Activated CD4-positive, CD25-positive, alpha-beta regulatory T cell treated with anti-CD3 and anti-CD28 coated beads, Interleukin-2, amount 50 U/mL, for 16 hours (primary cell): Measurements from ENCODE around the gene KRTAP12-3.
"Not testable (repeated sequence)": the region's sequence is repeated elsewhere in the genome, so short reads cannot be mapped to it uniquely, and the experiment has no call there.

Experiments used
- DNase-seq: peaks from one replicate; pipeline ENCODE4 v3.0.0-alpha.2; 2020; ENCODE audit warnings: low read depth, low spot score

KRTAP12-3 gene

DNA sequence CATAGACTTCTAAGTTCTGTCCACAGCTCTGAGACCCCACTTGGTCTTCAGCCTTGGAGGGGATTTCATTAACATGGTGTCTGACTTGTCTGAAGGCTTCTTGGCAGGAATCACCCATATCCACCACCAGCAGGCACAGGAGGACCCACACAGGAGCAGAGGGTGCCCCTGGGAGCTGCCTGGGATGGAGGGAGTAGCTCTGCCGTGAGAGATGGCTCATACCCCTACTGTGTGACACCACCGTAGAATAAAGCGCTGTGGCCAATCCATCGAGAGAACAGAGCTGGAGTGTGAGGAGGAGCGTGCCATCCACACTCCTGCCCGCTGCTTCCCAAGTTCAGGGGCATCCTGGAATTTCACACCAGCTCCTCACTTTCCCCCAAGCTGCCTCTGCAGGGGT is 27.3 kb downstream of the KRTAP12-3 start:
- not testable (repeated sequence) for DNase-seq

DNA sequence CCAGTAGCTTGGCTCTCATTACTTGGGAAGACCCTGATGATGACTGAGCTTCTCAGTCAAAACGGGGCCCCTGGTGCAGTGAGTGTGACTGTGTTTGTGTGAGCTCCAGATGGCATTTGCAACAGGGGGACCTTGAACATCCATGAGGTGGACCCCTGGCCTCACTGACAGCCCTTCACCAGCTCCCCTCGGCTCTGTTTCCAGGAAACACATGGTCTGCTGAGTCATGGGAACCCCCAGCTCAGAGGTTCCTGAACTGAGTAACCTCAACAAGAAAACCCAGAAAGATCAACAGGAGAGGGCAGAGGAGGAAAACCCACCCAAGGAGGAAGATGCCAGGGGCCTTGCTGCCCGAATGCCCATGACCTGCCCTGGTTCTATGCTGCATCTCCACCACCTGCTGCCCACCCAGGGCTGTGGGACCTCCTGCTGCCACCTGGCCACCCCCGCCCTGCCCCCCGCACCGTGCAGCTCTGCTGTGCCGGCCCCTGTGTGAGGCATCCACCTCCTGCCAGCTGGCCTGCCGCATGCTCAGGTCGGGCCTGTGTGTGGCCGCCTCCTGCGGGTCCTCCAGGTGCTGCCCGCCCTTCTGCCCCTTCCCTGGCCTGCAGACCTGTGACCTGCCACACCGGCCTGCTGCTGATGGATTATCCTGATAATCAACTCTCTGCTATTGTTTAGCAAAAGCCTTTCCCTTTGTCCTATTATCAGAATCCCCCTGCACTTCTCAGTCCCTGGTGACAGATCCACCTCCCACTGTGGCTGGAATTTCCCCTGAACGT is 28.5 kb downstream of the KRTAP12-3 start:
- no peak for DNase-seq

DNA sequence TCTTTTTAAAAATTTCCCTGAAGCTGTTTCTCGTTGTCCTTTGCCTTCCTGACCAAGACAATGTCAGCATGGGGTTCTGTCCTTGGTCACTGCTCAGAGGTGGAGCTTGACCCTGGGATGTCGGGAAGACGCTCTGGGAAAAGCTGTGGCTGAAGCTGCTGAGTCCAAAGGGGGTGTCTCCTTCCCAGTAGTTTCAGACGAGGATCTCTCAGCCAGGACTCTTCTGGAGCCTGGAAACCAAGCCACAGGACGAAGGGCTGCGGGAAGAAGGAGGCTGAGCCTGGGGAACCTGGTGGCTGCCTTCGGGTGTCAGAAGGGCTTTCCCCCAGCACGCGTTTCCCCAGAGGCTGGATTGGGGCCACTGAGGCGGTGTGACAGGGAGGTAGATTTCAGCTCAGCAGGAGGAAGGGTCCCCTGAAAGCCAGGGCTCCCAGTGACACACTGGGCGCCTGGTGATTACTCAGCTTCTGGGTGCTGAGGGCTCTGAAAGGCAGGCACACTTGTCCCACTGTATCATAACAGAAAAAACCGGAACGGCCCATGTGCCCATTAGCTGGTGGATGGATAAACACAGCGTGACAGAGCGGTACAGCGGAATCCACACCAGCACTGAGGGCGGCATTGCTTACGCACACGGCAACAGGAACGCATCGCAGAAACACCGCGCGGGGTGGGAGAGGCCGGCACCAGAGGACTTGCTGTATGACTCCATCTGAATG is 29.3 kb downstream of the KRTAP12-3 start:
- DNase-seq, result no peak

DNA sequence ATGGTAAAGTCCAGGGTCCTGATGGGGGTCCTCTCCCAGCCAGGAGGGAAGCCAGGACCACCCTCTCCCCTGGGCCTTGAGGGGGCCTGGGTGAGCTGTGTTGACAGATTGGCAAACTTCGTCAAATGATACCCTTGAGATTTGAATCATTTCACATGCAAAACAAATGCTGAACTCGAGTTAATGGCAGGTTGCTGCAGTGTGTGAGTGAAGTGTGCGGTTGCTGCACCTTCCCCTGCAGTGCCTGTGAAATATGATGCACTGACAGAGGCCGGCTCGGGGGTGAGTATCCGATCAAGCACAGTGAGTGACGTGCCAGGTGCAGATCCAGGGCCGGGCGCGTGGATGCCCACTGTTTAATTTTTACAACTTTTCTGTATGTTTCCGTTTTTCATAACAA is 29.9 kb downstream of the KRTAP12-3 start:
- no peak for DNase-seq

DNA sequence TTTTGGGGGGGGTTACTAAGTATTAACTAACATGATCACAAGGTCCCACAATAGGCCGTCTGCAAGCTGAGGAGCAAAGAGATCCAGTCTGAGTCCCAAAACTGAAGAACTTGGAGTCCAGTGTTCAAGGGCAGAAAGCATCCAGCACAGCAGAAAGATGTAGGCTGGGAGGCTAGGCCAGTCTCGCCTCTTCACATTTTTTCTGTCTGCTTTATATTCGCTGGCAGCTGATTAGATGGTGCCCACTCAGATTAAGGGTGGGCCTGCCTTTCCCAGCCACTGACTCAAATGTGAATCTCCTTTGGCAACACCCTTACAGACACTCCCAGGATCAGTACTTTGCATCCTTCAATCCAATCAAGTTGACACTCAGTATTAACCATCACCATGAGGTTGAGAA is 32.0 kb downstream of the KRTAP12-3 start:
- DNase-seq, result not testable (repeated sequence)

DNA sequence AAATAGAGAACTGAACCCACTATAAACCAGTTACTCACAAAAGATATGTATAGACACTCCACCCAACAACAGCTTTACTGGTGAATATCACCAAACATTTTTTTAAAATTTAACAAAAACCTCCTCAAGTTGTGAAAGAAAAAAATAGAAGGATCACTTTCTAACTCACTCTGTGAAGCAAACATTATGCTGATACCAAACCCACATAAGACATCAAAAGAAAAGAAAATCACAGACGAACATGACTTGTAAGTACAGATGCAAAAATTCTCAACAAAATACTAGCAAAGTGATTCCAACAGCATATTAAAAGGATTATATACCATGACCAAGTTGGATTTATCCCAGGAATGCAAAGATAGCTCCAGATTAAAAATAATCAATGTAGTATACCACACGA is 34.0 kb downstream of the KRTAP12-3 start:
- no peak for DNase-seq

DNA sequence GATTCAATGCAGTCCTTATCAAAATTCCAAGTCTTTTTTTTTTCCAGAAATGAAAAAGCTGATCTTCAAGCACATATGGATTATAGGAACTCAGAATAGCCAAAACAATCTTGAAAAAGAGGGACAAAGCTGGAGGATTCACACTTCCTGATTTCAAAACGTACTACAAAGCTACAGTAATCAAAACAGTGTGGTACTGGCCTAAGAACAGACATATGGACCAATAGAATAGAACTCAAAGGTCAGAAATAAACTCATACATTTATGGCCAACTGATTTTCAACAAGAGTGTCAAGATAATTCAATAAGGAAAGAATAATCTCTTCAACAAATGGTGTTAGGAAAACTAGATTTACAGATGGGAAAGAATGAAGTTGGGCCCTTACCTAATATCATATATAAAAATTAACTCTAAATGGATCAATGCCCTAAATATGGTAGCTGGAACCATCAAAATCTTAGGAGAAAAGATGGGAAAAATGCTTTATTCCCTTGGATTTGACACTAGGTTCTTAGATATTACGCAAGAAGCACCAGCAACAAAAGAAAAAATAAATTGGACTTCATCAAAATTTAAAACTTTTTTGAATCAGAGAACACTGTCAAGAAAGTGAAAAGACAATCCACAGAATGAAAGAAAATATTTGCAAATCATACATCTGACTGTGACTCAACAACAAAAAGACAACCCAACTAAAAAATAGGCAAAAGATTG is 35.2 kb downstream of the KRTAP12-3 start:
- no peak for DNase-seq

DNA sequence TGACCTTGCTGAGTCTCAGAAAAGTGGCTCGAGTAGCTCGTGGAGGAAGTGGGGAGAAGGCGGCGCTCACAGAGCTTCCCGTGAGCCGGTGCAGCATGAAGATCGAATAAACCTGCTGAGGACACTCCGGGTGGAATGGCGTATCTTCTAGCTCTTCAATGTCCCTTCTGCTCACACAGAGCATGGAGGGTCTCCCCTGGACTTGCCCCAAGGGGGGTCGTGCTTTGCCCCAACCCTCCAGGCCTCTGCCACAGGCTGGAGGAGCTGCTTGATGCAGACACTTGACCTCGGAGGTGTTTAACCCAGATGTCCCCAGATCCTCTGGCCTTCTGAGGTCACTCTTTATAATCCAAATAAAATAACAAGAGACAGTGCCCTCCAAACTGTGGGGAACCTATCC is 37.0 kb downstream of the KRTAP12-3 start:
- no peak for DNase-seq

DNA sequence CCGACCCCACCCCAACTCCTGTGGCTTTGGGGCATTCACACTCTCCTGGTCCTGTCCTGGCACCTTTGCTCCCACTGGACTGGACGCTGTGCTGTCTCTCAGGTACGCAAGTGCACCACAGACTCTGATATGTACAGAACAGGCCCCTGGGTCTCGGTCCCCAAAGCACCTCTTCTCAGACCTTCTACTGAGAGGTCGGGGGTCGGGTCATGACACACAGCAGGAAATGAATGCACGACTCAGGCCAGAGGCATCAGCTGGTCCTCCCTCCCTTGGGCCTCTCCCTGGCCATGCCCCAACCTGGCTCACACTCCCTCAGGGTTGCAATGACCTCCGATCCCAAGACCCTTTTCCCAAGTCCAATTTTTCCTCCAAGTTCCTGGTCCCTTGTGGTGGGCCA is 37.5 kb downstream of the KRTAP12-3 start:
- no peak for DNase-seq

DNA sequence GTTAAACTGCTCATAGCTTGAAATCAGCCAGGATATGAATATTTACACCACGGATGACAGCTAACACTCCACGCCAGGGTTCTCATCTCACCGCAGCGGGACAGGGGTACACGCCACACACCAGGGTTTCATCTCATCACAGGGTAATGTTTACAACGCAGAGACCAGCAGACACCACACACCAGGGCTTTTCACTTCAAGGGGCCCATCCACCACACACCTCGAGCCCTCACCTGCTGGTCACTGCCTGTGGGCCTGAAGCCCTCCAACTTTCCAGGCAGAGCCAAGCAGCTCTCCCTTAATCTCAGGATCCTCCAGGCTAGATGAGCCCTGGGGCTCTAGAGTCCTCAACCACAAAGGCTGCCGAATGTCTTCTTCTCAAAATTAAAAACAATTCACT is 37.9 kb downstream of the KRTAP12-3 start:
- DNase-seq, result no peak

DNA sequence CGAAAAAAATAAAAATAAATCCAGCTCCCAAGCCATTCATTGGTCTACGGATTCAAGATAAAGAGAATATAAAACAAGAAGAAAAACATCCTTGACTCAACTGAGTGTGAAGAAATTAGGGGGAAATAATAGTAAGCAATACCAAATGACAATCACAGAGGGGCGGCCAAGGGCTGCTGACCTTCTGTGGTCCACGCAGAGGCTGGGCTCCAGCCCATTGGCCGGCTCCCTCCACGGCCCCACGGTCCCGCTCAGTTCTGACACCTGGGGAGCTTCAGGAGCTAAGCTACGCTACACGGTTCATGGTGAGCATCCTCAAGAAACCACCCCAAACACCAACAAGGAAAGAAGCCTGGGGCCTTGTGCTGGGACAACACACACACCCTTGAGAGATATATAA is 38.8 kb downstream of the KRTAP12-3 start:
- DNase-seq, result no peak

DNA sequence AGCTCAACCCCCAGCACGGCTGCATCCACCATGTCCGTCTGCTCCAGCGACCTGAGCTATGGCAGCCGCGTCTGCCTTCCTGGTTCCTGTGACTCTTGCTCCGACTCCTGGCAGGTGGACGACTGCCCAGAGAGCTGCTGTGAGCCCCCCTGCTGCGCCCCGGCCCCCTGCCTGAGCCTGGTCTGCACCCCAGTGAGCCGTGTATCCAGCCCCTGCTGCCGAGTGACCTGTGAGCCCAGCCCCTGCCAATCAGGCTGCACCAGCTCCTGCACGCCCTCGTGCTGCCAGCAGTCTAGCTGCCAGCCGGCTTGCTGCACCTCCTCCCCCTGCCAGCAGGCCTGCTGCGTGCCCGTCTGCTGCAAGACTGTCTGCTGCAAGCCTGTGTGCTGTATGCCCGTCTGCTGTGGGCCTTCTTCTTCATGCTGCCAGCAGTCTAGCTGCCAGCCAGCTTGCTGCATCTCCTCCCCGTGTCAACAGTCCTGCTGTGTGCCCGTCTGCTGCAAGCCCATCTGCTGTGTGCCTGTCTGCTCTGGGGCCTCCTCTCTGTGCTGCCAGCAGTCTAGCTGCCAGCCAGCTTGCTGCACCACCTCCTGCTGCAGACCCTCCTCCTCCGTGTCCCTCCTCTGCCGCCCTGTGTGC is 39.6 kb downstream of the KRTAP12-3 start, which contains the start of gene KRTAP10-12:
Gene KRTAP10-12, plus strand, starts transcription at position 1 of the 639 bp plus-strand sequence. Its CDS starts 30 bp downstream, at position 31.
- DNase-seq, result not testable (repeated sequence)

DNA sequence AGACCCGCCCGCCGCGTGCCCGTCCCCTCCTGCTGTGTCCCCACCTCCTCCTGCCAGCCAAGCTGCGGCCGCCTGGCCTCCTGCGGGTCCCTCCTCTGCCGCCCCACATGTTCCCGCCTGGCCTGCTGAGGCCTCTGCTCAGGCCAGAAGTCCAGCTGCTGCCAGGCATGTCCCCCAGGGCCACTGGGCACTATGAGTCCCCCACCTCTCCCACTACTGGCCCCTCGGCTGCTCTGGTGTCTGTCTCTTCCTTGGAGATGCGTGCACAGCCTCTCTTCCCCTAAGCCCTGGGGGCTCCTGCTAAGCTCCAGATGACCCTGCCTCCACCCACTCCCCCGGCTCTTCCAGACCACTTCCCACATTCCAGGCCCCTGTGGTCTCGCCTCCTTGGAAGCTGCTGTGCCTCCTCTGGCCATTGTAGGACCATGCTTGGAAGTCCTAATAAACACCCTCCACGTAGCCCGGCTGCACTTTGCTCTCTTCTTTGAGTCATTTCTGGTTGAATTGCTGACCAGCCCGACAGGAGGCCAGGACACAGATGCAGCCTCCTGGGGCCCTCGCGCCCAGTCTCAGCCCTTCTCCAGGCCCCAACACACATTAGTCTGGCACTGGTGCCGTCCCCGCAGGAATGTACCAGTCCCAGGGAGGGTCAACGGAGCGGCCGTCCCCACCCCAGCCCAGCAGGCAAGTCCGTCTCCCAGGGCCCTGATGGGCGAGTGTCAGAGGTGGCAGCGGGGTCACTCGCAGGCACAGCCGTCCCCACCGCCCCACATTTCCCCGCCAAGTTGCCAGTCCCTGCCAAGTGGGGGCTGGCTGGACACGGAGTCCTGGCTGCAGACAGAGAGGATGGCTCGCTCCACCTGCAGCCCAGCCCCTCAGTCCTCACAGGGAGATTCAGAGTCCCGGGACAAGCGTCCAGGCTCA is 40.3 kb downstream of the KRTAP12-3 start:
- DNase-seq, result no peak

DNA sequence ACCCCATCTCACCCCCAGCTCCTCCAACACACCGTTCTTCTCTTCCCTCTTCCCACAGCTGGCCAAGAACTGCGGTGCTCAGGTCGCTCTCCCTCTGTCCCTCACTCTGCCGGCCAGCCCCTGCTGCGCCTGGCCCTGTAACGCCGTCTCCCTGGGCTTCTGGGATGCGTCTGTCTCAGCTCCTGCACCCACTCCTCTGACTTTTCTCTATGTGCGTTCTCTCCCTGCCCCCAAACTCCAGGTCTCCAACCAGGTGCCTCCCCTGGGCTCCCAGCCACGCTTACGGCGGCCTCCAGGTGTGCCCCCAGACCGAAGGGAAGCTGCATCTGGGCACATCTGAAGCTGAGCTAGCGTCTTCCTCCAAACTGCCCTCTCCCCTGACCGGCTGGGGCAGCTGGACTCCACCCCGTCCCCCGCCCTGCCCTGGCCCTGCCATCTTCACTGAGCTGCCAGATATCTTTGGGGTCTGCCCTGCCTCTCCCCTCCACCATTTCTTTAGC is 41.8 kb downstream of the KRTAP12-3 start:
- no peak for DNase-seq

DNA sequence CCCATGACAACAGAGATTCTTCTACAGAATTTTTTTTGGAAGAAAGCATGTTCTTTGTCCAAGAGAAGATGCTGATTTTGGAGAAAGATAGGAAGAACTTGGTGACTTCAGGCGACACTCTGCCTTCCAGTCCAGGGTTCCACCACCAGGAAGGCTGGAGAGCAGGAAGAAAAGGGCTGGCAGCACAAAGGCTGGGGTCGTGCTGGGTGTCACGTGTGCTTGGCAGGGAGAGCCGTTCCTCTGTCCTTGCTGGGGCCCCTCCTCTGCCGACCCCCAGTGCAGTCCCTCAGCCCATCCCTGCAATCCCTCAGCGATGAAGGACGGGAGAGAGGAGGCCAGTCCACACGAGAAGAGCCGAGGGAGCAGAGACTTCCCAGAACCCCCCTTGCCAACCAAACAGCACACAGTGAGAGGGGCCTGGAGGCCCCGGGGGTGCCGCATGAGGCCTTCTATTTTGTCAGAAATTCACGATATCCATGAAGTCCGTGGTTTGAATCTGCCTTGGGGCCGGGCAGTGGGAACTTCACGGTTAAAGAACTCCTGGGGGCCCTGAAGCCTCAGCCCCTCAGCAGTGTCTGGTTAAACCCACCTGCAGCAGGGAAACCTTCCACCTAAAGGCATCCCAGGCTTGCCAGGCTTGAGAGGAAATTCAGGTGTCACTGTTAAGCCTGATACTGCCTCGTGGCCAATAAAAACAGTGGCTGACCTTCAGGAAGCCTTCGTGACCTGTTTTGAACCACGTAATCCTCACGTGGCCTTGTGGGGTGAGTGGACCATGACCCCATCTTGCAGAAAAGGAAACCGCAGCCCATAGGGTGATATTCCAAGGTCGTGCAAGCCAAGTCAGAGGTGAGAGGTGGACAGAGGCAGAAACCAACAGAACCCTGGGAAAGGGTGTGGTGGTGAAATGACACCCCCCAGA is 42.6 kb downstream of the KRTAP12-3 start:
- no peak for DNase-seq

DNA sequence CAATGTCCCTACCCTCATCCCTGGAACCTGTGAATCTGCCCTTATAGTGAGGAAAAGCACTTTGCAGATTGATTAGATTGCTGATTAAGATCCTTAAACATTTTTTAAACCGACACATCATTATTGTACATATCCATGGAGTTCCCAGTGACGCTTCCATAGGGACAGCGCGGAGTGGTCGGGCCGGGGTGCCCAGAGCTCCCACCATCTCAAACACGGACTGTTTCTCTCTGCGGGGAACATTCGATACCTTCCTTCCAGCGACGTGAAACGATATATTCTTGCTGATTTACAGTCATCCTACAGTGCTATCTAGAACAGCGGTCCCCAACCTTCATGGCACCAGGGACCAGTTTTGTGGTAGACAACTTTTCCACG is 43.3 kb downstream of the KRTAP12-3 start:
- DNase-seq, result no peak

DNA sequence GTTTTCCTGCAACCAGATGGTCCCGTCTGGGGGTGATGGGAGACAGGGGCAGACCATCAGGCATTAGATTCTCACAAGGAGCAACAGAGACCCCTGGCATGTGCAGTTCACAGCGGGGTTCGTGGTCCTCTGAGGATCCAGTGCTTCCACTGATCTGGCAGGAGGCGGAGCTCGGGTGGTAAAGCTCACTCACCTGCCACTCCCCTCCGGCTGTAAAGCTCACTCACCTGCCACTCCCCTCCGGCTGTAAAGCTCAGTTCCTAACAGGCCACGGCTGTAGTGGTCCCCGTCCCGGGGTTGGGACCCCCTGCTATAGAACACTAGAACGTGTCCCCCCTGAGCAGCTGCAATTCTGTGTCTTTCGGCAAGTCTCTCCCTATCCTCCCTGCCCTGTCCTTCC is 43.8 kb downstream of the KRTAP12-3 start:
- DNase-seq, result no peak

DNA sequence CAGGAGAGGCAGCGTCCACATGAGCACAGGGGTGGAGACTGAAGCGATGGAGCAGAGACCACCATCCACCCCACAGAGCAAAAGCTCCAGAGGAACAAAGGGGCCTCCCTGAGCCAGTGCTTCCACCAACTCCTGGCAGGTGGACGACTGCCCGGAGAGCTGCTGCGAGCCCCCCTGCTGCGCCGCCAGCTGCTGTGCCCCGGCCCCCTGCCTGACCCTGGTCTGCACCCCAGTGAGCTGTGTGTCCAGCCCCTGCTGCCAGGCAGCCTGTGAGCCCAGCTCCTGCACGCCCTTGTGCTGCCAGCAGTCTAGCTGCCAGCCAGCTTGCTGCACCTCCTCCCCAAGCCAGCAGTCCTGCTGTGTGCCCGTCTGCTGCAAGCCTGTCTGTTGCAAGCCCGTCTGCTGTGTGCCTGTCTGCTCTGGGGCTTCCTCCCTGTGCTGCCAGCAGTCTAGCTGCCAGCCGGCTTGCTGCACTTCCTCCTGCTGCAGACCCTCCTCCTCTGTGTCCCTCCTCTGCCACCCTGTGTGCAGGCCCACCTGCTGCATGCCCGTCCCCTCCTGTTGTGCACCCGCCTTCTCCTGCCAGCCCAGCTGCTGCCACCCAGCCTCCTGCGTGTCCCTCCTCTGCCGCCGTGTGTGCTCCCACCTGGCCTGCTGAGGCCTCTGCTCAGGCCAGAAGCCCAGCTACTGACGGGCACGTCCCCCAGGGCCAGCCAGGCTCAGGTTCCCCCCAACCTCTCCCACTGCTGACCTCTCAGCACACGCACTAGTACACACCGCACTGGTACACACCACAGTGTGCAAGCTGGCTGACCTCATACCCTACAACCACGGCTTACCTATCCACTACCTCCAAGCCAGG is 44.6 kb downstream of the KRTAP12-3 start:
- DNase-seq, result no peak
